AG08395 (cell line): ENCODE results near the gene CD2BP2.
"Not testable (repeated sequence)": the region's sequence is repeated elsewhere in the genome, so short reads cannot be mapped to it uniquely, and the experiment has no call there.

Source experiments
- DNase-seq: peaks from one replicate; pipeline ENCODE4 v3.0.0; 2012; ENCODE audit warnings: mixed read lengths, low spot score

CD2BP2 gene

DNA sequence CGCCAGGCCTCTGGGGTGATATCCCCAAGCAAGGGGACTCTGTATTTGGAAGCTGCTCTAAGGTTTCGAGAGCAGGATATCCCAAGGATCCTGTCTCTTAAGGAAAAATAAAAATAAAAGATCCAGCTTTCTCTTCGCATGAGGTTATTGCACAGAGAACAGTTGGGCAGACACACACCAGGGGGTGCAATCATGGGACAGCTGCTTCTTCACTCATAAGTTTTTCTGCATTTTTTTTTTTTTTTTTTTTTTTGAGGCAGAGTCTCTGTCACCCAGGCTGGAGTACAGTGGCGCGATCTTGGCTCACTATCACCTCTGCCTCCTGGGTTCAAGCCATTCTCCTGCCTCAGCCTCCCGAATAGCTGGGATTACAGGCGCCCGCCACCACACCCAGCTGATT, 13.1 kb downstream of the CD2BP2 start:
- not testable (repeated sequence) for DNase-seq

DNA sequence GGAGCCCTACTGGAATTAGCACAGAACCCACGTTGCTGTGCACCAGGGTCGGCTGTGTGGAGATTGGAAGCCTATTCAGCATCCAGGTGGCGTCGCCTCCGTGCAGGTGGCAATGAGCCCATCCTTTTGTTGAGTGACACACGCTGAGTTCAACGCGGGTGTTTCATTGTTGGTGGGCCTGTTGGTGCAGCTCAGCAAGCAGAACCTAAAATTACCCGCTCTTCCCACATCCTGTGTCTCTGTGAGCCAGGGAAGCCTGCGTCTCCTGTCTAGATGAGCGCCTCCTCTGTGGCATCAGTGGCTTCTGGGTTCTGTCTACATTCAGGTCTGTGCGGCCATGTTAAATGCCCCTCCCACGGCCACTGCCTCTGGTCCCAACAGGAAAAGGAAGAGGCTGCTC, 14.5 kb downstream of the CD2BP2 start:
- DNase-seq: no peak

- DNase-seq: not testable (repeated sequence)
Observed at GRCh38 chr16:30338715-30339114, 16.4 kb downstream of the CD2BP2 start.

DNA sequence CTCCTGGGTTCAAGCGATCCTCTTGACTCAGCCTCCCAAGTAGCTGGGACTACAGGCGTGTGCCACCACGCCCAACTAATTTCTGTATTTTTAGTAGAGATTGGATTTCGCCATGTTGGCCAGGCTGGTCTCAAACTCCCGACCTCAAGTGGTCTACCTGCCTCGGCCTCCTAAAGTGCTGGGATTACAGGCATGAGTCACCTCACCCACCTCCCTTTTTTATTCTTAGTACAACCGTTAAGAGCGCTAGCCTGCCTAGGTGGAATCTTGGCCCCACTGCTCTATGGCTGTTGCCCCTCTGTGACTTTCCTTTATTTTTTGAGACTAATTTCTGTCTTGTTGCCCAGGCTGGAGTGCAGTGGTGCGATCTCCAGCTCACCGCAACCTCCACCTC, 17.1 kb downstream of the CD2BP2 start:
- not testable (repeated sequence) for DNase-seq

- no peak for DNase-seq
Observed at GRCh38 chr16:30335598-30336474, 19.3 kb downstream of the CD2BP2 start.

DNA sequence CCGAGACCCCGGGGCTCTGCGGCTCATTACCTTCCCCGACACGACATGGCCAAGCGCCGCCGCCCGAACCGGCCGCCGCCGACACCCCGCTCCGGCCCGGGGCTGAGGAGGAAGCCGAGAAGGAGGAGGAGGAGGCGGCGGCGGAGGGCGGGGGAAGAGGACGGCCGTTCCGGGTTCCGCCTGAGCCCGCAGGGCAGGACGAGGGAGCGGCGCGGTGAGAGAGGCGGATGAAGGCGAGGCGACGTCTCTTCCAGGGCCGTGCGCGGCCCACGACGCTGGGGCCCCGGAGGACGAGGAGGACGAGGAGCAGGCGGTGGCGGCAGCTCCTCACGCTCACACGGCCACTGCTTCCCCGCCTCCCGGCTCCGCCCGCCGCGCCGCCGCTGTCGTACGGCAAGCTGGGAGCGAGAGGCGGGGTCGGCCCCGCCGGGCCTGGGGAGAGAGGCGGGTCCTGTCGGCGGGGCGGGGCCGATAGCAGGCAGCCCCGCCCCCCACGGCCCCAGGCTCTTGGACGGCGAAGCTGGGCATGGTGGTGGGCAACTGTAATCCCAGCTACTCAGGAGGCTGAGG, 20.0 kb downstream of the CD2BP2 start:
- DNase-seq: peak; percentile 61

DNA sequence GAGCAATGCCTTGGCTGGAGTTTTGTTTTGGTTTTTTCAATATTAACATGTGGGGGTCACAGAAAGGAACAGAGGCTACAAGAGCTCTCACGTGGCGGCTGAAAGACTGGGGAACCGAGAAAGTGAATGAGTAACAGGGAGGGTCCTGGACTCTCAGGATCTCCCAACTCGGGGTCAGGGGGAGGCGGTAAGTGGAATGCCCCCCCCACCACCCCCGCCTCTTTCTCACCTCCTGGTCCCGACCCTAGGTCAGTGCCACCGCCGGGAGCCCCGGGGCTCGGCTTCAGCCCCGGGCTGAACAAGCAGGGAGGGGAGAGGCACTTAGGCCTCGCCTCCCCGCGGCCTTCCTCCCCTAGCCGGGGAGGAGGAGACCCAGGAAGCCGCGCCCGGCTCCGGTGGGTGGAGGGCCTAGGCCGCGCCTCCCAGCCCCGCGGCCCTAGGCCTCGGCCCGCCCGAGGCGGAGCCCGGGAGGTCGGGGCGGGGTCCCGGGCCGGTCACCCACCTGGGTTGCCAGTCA, 20.6 kb downstream of the CD2BP2 start:
- DNase-seq: peak; percentile 37

DNA sequence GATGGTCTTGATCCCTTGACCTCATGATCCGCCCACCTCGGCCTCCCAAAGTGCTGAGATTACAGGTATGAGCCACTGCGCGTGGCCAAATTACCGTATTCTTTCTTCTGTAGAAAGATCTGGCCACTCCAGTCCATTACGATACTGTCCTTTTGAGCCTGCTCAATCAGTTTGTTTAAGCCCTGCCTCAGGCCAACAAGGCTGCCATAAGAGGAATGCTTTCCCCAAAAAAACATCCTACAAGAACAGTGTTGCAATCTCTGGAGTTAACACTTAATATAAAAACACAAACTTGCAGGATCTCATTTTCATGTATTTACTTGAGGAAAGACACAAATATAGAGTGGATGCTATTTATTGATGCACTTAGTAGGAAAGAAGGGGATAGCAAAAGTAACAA, 30.9 kb downstream of the CD2BP2 start:
- not testable (repeated sequence) for DNase-seq

GRCh38 chr16:30318647-30319046, 36.5 kb downstream of the CD2BP2 start:
- DNase-seq: not testable (repeated sequence)

- DNase-seq: not testable (repeated sequence)
Observed at GRCh38 chr16:30310937-30311336, 44.2 kb downstream of the CD2BP2 start.

GRCh38 chr16:30309255-30309654, 45.9 kb downstream of the CD2BP2 start:
- not testable (repeated sequence) for DNase-seq
